ENCODE results near the gene PRPSAP1. TPM values are rescaled to one million over a fixed set of nuclear protein-coding genes. Genes with fewer than 3 reads are reported as not detected.

Gene PRPSAP1
- polyA plus RNA-seq, 1 of the 3 experiments (the other 2 are of a cell fraction): 118 TPM

DNA sequence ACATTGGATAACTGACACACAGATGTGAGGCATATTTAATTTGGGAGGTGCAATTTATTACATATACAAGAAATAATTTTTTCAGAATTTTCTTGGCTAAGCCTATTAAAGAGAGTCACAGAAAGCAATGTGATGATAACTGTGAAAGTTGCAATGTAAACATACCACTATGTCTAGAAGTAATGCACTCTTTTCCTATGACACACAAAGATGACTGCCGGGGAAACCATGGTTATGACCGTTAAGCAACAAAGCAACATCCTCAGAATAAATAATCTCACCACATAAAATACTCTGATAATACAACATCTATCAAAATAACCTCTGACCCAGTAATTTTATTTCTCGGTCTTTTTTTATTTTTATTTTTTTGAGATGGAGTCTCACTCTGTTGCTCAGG is 35.1 kb downstream of the PRPSAP1 start:
- no peak overlapping the region for H3K27ac ChIP-seq (ENCODE audit: low read depth in 2 of 2, low read length in 1 of 2)
- CTCF ChIA-PET: interaction anchor here (1.2 to 1.8 kb wide), 4 partner anchors 8 to 95 kb away, joined by 3 to 6 read pairs (median 4); partner anchors contain the start of gene QRICH2

More for the DNA sequence above, 35.1 kb downstream of the PRPSAP1 start:
- Histone ChIP-seq H3K4me3 (ENCODE audit: low read depth in 2 of 2, low read length in 1 of 2) (no peak overlapping the region), H3K27me3 (ENCODE audit: insufficient read depth) (no peaks in the 10 kb centered on the region), H3K36me3 (replicated peaks in 1 of 2; ENCODE audit: control insufficient read depth in 1 of 2, insufficient read depth in 2 of 2, low read length in 1 of 2) (peaks cover 18 to 42% of the 10 kb centered on the region in 2 experiments), H3K4me1 (ENCODE audit: control insufficient read depth in 1 of 2, insufficient read depth in 2 of 2, low read depth in 1 of 2, low read length in 1 of 2) (peaks cover 0 to 7% of the 10 kb centered on the region in 2 experiments; a peak in 1 of 4 replicates), H3K4me2 (no peak overlapping the region), H3K79me2 (ENCODE audit: insufficient read depth) (0 out of 2 replicates have a peak, but pooled peaks cover 2% of the 10 kb centered on the region), H4K20me1 (ENCODE audit: insufficient read depth) (peaks cover 8% of the 10 kb centered on the region; the same call in 1 of the 2 replicates), H3F3A (replicated peaks; ENCODE audit: insufficient read depth) (peaks cover 10% of the 10 kb centered on the region), H3K9me2 (no peaks in the 10 kb centered on the region), H3K9me3 (no peaks in the 10 kb centered on the region), H2AFZ (ENCODE audit: low read depth) (no peak overlapping the region), H3K9ac (no peak overlapping the region)
- POLR2A ChIA-PET: no interaction called here
- WGBS (ENCODE audit: low lambda C conversion rate): 97% methylated on average over 3 of the region's 3 CpGs
- TF ChIP-seq, protein P1, sequence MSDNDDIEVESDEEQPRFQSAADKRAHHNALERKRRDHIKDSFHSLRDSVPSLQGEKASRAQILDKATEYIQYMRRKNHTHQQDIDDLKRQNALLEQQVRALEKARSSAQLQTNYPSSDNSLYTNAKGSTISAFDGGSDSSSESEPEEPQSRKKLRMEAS (IDR thresholded peaks at IDR 0.05; ENCODE audit: low read depth): no peak
- TF ChIP-seq RFX5 (IDR thresholded peaks at IDR 0.05; ENCODE audit: low read length): no peak
- TF ChIP-seq TCF12 (IDR thresholded peaks at IDR 0.05): no peak
- no peak for TF ChIP-seq SIN3A (IDR thresholded peaks at IDR 0.05; ENCODE audit: borderline replicate concordance, low read depth, low read length)
- TF ChIP-seq EP300 (IDR thresholded peaks at IDR 0.05; ENCODE audit: borderline replicate concordance in 1 of 2, low read depth in 1 of 2, low read length in 1 of 2): no peak
- no peak for TF ChIP-seq EZH2phosphoT487 (IDR thresholded peaks at IDR 0.05; ENCODE audit: borderline replicate concordance, low read depth)
- TF ChIP-seq, protein P2, sequence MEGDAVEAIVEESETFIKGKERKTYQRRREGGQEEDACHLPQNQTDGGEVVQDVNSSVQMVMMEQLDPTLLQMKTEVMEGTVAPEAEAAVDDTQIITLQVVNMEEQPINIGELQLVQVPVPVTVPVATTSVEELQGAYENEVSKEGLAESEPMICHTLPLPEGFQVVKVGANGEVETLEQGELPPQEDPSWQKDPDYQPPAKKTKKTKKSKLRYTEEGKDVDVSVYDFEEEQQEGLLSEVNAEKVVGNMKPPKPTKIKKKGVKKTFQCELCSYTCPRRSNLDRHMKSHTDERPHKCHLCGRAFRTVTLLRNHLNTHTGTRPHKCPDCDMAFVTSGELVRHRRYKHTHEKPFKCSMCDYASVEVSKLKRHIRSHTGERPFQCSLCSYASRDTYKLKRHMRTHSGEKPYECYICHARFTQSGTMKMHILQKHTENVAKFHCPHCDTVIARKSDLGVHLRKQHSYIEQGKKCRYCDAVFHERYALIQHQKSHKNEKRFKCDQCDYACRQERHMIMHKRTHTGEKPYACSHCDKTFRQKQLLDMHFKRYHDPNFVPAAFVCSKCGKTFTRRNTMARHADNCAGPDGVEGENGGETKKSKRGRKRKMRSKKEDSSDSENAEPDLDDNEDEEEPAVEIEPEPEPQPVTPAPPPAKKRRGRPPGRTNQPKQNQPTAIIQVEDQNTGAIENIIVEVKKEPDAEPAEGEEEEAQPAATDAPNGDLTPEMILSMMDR (IDR thresholded peaks at IDR 0.05): no peak
- TF ChIP-seq, protein P3, sequence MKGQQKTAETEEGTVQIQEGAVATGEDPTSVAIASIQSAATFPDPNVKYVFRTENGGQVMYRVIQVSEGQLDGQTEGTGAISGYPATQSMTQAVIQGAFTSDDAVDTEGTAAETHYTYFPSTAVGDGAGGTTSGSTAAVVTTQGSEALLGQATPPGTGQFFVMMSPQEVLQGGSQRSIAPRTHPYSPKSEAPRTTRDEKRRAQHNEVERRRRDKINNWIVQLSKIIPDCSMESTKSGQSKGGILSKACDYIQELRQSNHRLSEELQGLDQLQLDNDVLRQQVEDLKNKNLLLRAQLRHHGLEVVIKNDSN (IDR thresholded peaks at IDR 0.05; ENCODE audit: borderline replicate concordance, low read depth): no peak
- TF ChIP-seq GABPA (IDR thresholded peaks at IDR 0.05; ENCODE audit: low read depth): no peak
- TF ChIP-seq NFIC (IDR thresholded peaks at IDR 0.05; ENCODE audit: borderline replicate concordance): no peak
- TF ChIP-seq, protein P4, sequence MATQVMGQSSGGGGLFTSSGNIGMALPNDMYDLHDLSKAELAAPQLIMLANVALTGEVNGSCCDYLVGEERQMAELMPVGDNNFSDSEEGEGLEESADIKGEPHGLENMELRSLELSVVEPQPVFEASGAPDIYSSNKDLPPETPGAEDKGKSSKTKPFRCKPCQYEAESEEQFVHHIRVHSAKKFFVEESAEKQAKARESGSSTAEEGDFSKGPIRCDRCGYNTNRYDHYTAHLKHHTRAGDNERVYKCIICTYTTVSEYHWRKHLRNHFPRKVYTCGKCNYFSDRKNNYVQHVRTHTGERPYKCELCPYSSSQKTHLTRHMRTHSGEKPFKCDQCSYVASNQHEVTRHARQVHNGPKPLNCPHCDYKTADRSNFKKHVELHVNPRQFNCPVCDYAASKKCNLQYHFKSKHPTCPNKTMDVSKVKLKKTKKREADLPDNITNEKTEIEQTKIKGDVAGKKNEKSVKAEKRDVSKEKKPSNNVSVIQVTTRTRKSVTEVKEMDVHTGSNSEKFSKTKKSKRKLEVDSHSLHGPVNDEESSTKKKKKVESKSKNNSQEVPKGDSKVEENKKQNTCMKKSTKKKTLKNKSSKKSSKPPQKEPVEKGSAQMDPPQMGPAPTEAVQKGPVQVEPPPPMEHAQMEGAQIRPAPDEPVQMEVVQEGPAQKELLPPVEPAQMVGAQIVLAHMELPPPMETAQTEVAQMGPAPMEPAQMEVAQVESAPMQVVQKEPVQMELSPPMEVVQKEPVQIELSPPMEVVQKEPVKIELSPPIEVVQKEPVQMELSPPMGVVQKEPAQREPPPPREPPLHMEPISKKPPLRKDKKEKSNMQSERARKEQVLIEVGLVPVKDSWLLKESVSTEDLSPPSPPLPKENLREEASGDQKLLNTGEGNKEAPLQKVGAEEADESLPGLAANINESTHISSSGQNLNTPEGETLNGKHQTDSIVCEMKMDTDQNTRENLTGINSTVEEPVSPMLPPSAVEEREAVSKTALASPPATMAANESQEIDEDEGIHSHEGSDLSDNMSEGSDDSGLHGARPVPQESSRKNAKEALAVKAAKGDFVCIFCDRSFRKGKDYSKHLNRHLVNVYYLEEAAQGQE (IDR thresholded peaks at IDR 0.05; ENCODE audit: low read depth, low read length): no peak
- TF ChIP-seq TAF1 (IDR thresholded peaks at IDR 0.05; ENCODE audit: borderline replicate concordance, low read depth, low read length): no peak
- TF ChIP-seq MXI1 (IDR thresholded peaks at IDR 0.05; ENCODE audit: low read depth, low read length): no peak
- TF ChIP-seq CHD2 (IDR thresholded peaks at IDR 0.05; ENCODE audit: low read length, partially characterized antibody): no peak
- TF ChIP-seq, protein P5, sequence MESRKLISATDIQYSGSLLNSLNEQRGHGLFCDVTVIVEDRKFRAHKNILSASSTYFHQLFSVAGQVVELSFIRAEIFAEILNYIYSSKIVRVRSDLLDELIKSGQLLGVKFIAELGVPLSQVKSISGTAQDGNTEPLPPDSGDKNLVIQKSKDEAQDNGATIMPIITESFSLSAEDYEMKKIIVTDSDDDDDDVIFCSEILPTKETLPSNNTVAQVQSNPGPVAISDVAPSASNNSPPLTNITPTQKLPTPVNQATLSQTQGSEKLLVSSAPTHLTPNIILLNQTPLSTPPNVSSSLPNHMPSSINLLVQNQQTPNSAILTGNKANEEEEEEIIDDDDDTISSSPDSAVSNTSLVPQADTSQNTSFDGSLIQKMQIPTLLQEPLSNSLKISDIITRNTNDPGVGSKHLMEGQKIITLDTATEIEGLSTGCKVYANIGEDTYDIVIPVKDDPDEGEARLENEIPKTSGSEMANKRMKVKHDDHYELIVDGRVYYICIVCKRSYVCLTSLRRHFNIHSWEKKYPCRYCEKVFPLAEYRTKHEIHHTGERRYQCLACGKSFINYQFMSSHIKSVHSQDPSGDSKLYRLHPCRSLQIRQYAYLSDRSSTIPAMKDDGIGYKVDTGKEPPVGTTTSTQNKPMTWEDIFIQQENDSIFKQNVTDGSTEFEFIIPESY (IDR thresholded peaks at IDR 0.05; ENCODE audit: borderline replicate concordance, low read depth): no peak
- no peak for DNase-seq

Data from SK-N-SH (cell line).